Measurements from ENCODE around the gene CPA3.

CPA3 gene

GRCh38 chr3:148865049-148865448, at the start of gene CPA3:
CPA3 (plus strand) TSS chr3:148865296; CDS start chr3:148865308, 12 bp downstream.
- H3K4me3 ChIP-seq (ENCODE audit: low read length): no peak within 1 kb of the TSS
- no peaks in the 10 kb centered on the region for H3K27me3 ChIP-seq (ENCODE audit: control insufficient read depth, insufficient read depth, low read length)
- H3K9ac ChIP-seq (ENCODE audit: low read length): no peak within 1 kb of the TSS
- no peaks in the 10 kb centered on the region for H3K9me3 ChIP-seq (ENCODE audit: control insufficient read depth, low read depth, low read length)
- no peak within 1 kb of the TSS for H3K27ac ChIP-seq (ENCODE audit: low read length)
- no peaks in the 10 kb centered on the region for H3K4me1 ChIP-seq (ENCODE audit: control insufficient read depth, low read depth, low read length)
- no peaks in the 10 kb centered on the region for H3K36me3 ChIP-seq (ENCODE audit: control insufficient read depth, low read depth, low read length)

GRCh38 chr3:148815316-148816110, 49.6 kb upstream of the CPA3 start:
- H3K4me1 ChIP-seq (ENCODE audit: control insufficient read depth, low read depth, low read length): peaks cover 7% of the 10 kb centered on the region
- no peak overlapping the region for H3K9ac ChIP-seq (ENCODE audit: low read length)
- H3K9me3 ChIP-seq (ENCODE audit: control insufficient read depth, low read depth, low read length): no peaks in the 10 kb centered on the region
- H3K27me3 ChIP-seq (ENCODE audit: control insufficient read depth, insufficient read depth, low read length): no peaks in the 10 kb centered on the region
- no peak overlapping the region for H3K27ac ChIP-seq (ENCODE audit: low read length)
- no peaks in the 10 kb centered on the region for H3K36me3 ChIP-seq (ENCODE audit: control insufficient read depth, low read depth, low read length)
- H3K4me3 ChIP-seq (ENCODE audit: low read length): no peak overlapping the region

GRCh38 chr3:148816427-148816826, 48.7 kb upstream of the CPA3 start:
- Histone ChIP-seq H3K27me3 (ENCODE audit: control insufficient read depth, insufficient read depth, low read length) (no peaks in the 10 kb centered on the region), H3K9me3 (ENCODE audit: control insufficient read depth, low read depth, low read length) (no peaks in the 10 kb centered on the region), H3K27ac (ENCODE audit: low read length) (no peak overlapping the region), H3K4me3 (ENCODE audit: low read length) (no peak overlapping the region), H3K4me1 (ENCODE audit: control insufficient read depth, low read depth, low read length) (peaks cover 16% of the 10 kb centered on the region), H3K36me3 (ENCODE audit: control insufficient read depth, low read depth, low read length) (no peaks in the 10 kb centered on the region), H3K9ac (ENCODE audit: low read length) (no peak overlapping the region)

GRCh38 chr3:148816981-148817525, 48.0 kb upstream of the CPA3 start:
- no peak overlapping the region for H3K27ac ChIP-seq (ENCODE audit: low read length)
- no peaks in the 10 kb centered on the region for H3K27me3 ChIP-seq (ENCODE audit: control insufficient read depth, insufficient read depth, low read length)

GRCh38 chr3:148820361-148821245, 44.5 kb upstream of the CPA3 start:
- H3K9me3 ChIP-seq (ENCODE audit: control insufficient read depth, low read depth, low read length): no peaks in the 10 kb centered on the region
- no peak overlapping the region for H3K9ac ChIP-seq (ENCODE audit: low read length)
- H3K27ac ChIP-seq (ENCODE audit: low read length): no peak overlapping the region
- peaks cover 18% of the 10 kb centered on the region for H3K4me1 ChIP-seq (ENCODE audit: control insufficient read depth, low read depth, low read length)
- no peaks in the 10 kb centered on the region for H3K36me3 ChIP-seq (ENCODE audit: control insufficient read depth, low read depth, low read length)
- no peak overlapping the region for H3K4me3 ChIP-seq (ENCODE audit: low read length)
- no peaks in the 10 kb centered on the region for H3K27me3 ChIP-seq (ENCODE audit: control insufficient read depth, insufficient read depth, low read length)

More at GRCh38 chr3:148816981-148817525, 48.0 kb upstream of the CPA3 start:
- Histone ChIP-seq H3K4me1 (ENCODE audit: control insufficient read depth, low read depth, low read length) (peaks cover 18% of the 10 kb centered on the region), H3K9me3 (ENCODE audit: control insufficient read depth, low read depth, low read length) (no peaks in the 10 kb centered on the region), H3K36me3 (ENCODE audit: control insufficient read depth, low read depth, low read length) (no peaks in the 10 kb centered on the region), H3K4me3 (ENCODE audit: low read length) (no peak overlapping the region), H3K9ac (ENCODE audit: low read length) (no peak overlapping the region)

GRCh38 chr3:148823026-148823425, 42.1 kb upstream of the CPA3 start:
- H3K36me3 ChIP-seq (ENCODE audit: control insufficient read depth, low read depth, low read length): no peaks in the 10 kb centered on the region
- no peak overlapping the region for H3K27ac ChIP-seq (ENCODE audit: low read length)
- no peak overlapping the region for H3K4me3 ChIP-seq (ENCODE audit: low read length)
- no peaks in the 10 kb centered on the region for H3K27me3 ChIP-seq (ENCODE audit: control insufficient read depth, insufficient read depth, low read length)
- no peak overlapping the region for H3K9ac ChIP-seq (ENCODE audit: low read length)
- peaks cover 18% of the 10 kb centered on the region for H3K4me1 ChIP-seq (ENCODE audit: control insufficient read depth, low read depth, low read length)
- no peaks in the 10 kb centered on the region for H3K9me3 ChIP-seq (ENCODE audit: control insufficient read depth, low read depth, low read length)

GRCh38 chr3:148825476-148825875, 39.6 kb upstream of the CPA3 start:
- Histone ChIP-seq H3K9me3 (ENCODE audit: control insufficient read depth, low read depth, low read length) (no peaks in the 10 kb centered on the region), H3K4me3 (ENCODE audit: low read length) (no peak overlapping the region), H3K9ac (ENCODE audit: low read length) (no peak overlapping the region), H3K27ac (ENCODE audit: low read length) (no peak overlapping the region), H3K4me1 (ENCODE audit: control insufficient read depth, low read depth, low read length) (peaks cover 11% of the 10 kb centered on the region), H3K36me3 (ENCODE audit: control insufficient read depth, low read depth, low read length) (no peaks in the 10 kb centered on the region), H3K27me3 (ENCODE audit: control insufficient read depth, insufficient read depth, low read length) (no peaks in the 10 kb centered on the region)

GRCh38 chr3:148827585-148827984, 37.5 kb upstream of the CPA3 start, which contains the start of gene CPB1:
CPB1 (plus strand) TSS chr3:148827811; CDS start chr3:148827824, 13 bp downstream.
- H3K4me3 ChIP-seq (ENCODE audit: low read length): no peak within 1 kb of the TSS
- no peaks in the 10 kb centered on the region for H3K27me3 ChIP-seq (ENCODE audit: control insufficient read depth, insufficient read depth, low read length)
- H3K9me3 ChIP-seq (ENCODE audit: control insufficient read depth, low read depth, low read length): no peaks in the 10 kb centered on the region
- H3K36me3 ChIP-seq (ENCODE audit: control insufficient read depth, low read depth, low read length): no peaks in the 10 kb centered on the region
- H3K4me1 ChIP-seq (ENCODE audit: control insufficient read depth, low read depth, low read length): no peaks in the 10 kb centered on the region
- no peak within 1 kb of the TSS for H3K27ac ChIP-seq (ENCODE audit: low read length)
- no peak within 1 kb of the TSS for H3K9ac ChIP-seq (ENCODE audit: low read length)

GRCh38 chr3:148828136-148828690, 36.9 kb upstream of the CPA3 start:
- Histone ChIP-seq H3K36me3 (ENCODE audit: control insufficient read depth, low read depth, low read length) (no peaks in the 10 kb centered on the region), H3K4me3 (ENCODE audit: low read length) (no peak overlapping the region), H3K4me1 (ENCODE audit: control insufficient read depth, low read depth, low read length) (no peaks in the 10 kb centered on the region), H3K27ac (ENCODE audit: low read length) (no peak overlapping the region), H3K9me3 (ENCODE audit: control insufficient read depth, low read depth, low read length) (no peaks in the 10 kb centered on the region), H3K9ac (ENCODE audit: low read length) (no peak overlapping the region), H3K27me3 (ENCODE audit: control insufficient read depth, insufficient read depth, low read length) (no peaks in the 10 kb centered on the region)

GRCh38 chr3:148829926-148830325, 35.2 kb upstream of the CPA3 start:
- H3K4me1 ChIP-seq (ENCODE audit: control insufficient read depth, low read depth, low read length): no peaks in the 10 kb centered on the region

GRCh38 chr3:148833223-148833622, 31.9 kb upstream of the CPA3 start:
- no peaks in the 10 kb centered on the region for H3K36me3 ChIP-seq (ENCODE audit: control insufficient read depth, low read depth, low read length)
- H3K9me3 ChIP-seq (ENCODE audit: control insufficient read depth, low read depth, low read length): no peaks in the 10 kb centered on the region
- H3K9ac ChIP-seq (ENCODE audit: low read length): no peak overlapping the region
- H3K4me3 ChIP-seq (ENCODE audit: low read length): no peak overlapping the region
- no peaks in the 10 kb centered on the region for H3K4me1 ChIP-seq (ENCODE audit: control insufficient read depth, low read depth, low read length)
- H3K27ac ChIP-seq (ENCODE audit: low read length): no peak overlapping the region
- H3K27me3 ChIP-seq (ENCODE audit: control insufficient read depth, insufficient read depth, low read length): no peaks in the 10 kb centered on the region

More at GRCh38 chr3:148829926-148830325, 35.2 kb upstream of the CPA3 start:
- no peak overlapping the region for H3K9ac ChIP-seq (ENCODE audit: low read length)
- H3K27ac ChIP-seq (ENCODE audit: low read length): no peak overlapping the region
- H3K9me3 ChIP-seq (ENCODE audit: control insufficient read depth, low read depth, low read length): no peaks in the 10 kb centered on the region
- no peaks in the 10 kb centered on the region for H3K36me3 ChIP-seq (ENCODE audit: control insufficient read depth, low read depth, low read length)
- no peak overlapping the region for H3K4me3 ChIP-seq (ENCODE audit: low read length)
- no peaks in the 10 kb centered on the region for H3K27me3 ChIP-seq (ENCODE audit: control insufficient read depth, insufficient read depth, low read length)

Data from iPS-18a (cell line).